Activated gamma-delta T cell treated with Interleukin-2 at 50 U/mL for 16 hours (primary cell): ENCODE data around the gene CEMIP2.
"Not testable (repeated sequence)": the region's sequence is repeated elsewhere in the genome, so short reads cannot be mapped to it uniquely, and the experiment has no call there.

Experiments used
- DNase-seq: peaks from one replicate; pipeline ENCODE4 v3.0.0-alpha.2; 2020

The CEMIP2 gene

DNA sequence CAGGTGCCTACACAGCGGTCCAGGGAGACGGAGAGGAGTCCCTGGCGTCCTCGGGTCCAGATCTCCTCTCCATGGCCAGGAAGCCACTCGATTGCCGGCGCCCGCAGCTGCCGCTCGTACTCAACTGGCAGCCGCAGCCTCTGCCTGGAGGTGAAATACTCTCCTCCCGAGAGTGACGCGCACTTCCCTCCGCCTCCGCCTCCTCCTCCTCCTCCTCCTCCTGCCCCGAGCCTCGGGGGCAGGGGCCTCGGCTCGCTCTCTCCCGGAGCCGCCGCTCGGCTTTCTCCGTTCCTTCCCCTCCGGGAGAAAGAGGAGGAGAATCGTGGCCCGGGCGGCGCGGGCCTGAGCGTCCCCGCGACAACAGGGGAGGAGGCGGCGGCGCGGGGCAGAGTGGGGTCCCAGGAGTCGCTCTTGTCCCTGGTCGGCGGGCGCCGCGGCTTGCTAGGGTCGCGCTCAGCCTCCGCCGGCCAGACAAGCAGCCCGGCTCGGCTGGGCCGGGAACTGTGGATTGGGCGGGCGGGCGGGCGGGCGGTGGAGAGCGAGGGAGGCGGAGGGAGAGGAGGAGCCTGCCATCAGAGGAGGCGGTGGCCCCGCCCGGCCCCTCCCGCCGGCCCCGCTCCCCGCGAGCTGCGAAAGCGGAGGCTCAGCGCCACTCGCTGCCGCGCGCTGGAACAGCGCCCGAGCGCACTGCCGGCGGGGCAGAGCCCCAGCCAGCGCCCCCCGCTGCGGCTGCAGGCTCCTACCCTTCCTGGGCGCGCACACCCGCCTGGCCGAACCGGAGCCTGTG lies at the start of gene CEMIP2:
Gene CEMIP2, minus strand, starts transcription at position 126 of the 787 bp plus-strand sequence. CDS start 18,140 bp downstream, outside the sequence.
- peak; percentile 85 for DNase-seq

DNA sequence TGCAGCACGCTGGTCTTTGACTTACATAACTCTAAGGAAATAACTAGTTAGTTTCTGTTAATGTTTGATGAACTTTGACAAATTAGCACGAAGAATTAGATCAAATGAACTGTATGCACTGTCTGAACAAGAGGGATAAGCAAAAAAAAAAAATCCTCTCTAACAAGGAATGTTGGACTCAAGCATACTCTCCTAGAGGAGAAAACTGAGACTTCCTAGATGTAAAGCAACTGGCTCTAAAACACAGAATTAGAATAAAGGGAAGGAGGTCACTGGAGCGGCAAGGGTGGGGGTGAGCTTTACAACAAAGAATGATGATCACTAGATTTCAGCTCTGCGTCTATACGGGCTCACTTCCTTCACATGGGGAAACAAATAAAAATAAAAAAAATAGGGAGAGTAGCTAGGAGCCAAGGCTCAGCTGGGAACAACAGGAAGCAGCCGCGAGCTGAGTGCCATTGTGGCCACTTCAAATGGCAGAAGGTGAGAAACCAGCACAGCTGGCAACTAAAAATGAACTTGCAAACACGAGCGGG lies 48.7 kb upstream of the CEMIP2 start:
- no peak for DNase-seq

DNA sequence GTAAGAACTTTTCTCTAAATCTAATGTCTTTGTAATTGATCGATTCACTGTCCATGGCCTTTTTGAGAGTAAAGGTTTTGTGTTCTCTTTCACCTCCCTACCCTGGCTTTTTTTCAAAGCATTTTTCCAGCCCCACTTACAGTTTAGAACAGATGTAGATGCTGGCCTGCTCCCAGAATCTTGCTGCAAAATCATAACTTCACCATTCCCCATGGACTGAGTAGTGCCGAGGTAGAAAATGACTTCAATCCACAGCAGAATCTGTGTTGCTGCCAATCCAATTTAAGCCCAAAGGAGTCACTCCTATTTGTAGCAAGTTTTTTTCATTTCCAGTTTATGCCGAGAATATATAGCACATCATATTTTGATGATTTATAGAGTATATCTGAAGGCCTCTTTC lies 46.5 kb upstream of the CEMIP2 start:
- no peak for DNase-seq

DNA sequence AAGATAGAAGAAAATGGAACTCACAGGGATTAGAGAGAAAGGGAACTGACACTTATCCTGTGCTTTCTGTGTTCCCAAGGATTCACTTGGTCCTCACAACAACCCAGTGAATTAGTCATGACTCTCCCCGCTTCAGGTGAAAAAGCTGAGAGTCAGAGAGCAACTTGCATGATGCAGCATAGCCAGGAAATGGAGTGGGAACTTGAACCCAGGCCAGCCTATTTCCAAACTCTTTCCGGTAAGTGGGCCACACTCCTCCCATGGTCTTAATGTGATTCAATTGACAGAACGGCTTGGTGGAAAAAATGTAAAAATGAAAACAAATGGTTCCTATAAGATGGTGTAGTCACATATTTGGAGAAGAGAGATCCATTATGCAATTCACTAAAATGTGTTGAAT lies 45.9 kb upstream of the CEMIP2 start:
- no peak for DNase-seq

DNA sequence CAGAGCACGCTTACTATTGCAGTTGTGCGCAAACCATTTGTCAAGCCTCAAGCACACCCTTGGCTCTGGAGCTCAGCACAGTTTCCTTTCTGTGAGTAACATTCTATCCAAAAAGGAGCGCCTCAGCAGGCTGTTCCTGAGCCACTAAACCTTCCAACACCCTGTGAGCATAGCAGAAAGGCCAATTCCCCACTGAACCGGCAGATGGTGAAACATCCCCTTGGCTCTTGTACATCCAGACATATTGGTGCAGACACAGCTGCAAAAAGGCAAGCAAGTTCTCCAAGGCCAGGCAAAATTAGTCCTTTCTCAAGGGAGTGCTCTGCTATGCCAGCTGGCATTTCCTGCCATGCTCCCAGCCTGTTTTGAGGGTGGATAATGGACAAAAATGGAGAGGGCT lies 44.1 kb upstream of the CEMIP2 start:
- DNase-seq, result no peak

GRCh38 chr9:71808068-71808467 lies 39.8 kb upstream of the CEMIP2 start:
- DNase-seq, result no peak

GRCh38 chr9:71806901-71807307 lies 38.6 kb upstream of the CEMIP2 start:
- peak; percentile 57 for DNase-seq

DNA sequence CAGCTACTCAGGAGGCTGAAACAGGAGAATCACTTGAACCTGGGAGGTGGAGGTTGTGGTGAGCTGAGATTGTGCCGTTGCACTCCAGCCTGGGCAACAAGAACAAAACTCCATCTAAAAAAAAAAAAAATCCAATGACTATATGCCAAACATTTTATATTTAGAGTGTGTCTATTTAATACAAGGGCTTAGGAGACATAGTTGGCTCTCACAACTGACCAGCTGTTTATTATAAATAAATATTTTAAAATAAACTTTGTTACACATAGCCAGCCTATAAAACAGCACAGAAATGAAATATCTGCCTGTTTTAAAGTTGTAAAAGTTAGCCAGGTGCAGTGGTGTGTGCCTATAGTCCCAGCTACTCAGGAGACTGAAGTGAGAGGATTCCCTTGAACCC lies 36.8 kb upstream of the CEMIP2 start:
- DNase-seq, result not testable (repeated sequence)

DNA sequence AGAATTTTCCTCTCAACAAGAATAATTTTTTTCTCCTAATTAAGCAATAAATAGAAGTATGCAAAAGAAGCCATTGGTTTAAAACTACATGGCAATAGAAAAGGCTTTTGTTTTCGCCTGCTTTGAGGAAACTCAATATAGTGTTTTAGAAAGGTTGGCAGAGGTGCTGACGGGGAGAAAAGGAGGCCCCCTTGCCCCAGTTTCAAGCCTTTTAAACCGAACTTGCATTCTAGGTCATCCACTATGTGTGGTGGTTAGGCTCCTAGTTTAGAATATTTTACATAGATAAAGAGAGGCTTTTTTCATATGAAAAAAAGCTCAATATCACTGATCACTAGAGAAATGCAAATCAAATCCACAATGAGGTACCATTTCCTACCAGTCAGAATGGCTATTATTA lies 33.5 kb upstream of the CEMIP2 start:
- DNase-seq, result no peak

DNA sequence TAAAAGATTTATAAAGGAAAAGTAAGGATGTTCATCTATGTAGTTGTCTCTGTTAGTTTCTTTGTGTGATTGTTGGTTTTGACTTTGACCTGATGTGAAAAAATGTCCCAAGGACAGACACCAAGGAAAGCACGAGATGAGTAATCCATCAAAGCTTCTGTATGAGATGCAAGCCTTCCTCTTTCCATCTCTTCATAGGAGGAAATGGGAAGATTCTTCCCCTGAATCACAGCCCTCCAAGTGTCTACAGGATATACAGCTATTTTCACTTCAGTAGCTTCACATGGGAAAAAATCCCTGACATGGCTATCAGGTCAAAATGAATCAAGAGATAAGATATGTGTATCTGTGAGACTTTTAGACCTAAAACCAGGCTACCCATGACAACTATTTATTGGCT lies 29.0 kb upstream of the CEMIP2 start:
- DNase-seq, result no peak

DNA sequence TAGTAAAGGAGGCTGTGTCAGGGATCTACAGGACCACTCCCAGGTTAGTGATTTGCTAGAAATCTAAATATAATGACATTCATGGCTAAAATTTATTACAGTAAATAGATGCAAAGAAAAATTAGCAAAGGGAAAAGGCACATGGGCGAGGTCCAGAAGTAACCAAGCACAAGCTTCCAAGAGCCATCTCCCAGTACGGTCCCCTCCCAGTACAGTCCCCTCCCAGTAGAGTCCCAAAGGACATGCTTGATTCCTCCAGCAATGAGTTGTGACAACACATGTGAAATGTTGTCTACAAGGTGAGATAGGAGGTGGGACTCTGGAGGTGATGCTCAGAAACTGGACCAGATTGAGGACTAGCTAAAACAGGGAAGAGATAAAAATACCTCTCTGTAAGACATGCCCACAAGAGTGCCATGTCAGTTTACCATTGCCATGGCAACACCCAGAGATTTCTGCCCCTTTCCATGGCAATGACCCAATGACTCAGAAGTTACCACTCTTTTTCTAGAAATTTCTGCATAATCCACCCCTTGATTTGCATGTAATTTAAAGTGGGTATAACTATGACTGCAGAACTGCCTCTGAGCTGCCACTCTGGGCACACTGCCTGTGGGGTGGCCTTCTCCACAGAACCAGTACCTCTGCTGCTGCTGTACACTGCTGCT lies 27.9 kb upstream of the CEMIP2 start:
- DNase-seq, result no peak

- no peak for DNase-seq
These were observed 26.9 kb upstream of the CEMIP2 start for GRCh38 chr9:71795097-71795813.

GRCh38 chr9:71793386-71794105 lies 25.2 kb upstream of the CEMIP2 start:
- no peak for DNase-seq

GRCh38 chr9:71791875-71792274 lies 23.6 kb upstream of the CEMIP2 start:
- DNase-seq, result no peak

DNA sequence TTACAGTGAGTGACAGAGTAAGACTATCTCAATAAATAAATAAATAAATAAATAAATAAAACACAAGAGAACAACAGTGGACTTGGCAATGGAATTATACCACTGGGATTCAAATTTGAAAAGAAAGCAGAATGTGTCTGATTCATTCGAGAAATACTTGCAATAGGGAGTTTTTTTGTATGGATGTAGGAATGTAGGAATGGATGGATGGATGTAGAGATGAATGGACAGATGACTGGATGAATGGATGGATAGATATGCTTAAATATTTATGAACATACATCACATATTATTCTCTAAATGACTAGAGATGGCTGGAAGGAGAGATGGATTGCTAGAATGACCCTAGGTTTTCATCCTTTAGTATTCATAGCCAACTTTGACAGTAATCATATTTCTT lies 22.0 kb upstream of the CEMIP2 start:
- no peak for DNase-seq

DNA sequence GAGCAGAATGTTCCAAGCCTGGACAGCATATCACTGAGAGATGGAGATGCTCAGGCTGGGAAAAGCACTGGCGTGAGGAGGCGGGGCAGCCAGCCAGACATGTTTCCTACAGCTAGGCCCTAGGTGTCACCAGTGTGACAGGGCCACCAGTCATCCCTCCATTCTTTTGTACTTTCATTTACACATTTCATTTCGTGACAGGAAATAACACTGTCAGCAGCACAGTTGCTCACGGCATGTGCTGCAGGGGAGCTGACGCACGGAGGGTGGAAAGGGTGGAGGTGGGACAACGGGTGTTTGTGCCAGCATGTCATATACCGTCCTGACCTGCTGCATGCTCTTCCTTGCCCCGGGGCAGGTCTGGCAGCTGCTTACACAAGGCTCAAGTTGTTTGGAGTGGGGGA lies 14.8 kb upstream of the CEMIP2 start:
- DNase-seq, result peak; percentile 81

- DNase-seq, result no peak
These were observed 13.1 kb upstream of the CEMIP2 start for GRCh38 chr9:71781391-71781790.

DNA sequence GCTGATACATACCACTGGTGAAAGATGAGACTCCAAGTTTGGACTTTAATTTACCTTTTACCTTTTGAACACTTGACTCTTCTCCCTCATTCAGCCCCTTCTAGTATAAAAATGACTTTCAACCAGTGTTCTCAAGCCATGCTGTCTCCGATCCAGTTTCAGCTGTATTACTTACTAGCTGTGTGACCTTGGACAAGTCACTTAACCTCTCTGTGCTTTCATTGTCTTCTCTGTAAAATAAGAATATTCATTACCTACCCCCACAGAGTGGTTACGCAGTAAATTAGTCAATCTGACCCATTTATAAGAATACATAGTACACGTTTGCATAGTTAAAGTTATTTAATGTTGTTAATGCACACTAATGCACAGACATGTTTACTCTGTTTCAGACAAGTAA lies 12.6 kb upstream of the CEMIP2 start:
- DNase-seq, result no peak

DNA sequence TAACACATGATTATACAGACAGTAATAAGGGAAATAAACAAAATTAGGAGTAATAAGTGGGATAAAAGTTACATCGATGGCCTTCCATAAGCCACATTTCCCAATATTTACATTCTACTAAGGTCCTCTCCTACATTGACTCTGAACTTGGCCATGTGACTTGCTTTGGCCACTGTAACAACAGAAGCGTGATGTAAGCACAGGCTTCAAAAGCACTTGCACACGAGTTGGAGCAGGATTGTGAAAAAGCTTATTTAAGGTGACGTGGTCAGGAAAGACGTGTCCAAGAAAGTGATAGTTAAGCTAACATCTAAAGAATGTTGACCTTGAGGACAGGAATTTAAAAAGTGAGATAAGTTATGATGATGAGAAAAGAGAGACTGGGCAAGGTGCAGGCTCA lies 9.8 kb upstream of the CEMIP2 start:
- no peak for DNase-seq

- DNase-seq, result no peak
These were observed 6.6 kb upstream of the CEMIP2 start for GRCh38 chr9:71774920-71775319.

DNA sequence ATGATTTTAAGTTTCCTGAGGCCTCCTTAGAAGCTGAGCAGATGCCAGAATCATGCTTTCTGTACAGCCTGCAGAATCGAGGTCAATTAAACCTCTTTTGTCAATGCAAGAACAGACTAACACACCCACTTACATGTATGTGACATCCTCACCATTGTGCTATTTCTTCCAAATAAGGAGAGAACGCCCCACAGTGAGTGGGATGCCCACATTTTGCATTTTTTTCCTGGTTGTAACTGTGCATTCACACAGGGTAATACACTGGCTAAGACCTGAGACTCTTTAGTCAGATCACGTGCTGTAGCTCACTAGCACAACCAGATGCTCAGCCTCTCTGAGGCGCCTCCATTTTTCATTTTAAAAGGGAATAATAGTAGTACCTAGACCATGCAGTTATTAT lies 4.4 kb upstream of the CEMIP2 start:
- no peak for DNase-seq

DNA sequence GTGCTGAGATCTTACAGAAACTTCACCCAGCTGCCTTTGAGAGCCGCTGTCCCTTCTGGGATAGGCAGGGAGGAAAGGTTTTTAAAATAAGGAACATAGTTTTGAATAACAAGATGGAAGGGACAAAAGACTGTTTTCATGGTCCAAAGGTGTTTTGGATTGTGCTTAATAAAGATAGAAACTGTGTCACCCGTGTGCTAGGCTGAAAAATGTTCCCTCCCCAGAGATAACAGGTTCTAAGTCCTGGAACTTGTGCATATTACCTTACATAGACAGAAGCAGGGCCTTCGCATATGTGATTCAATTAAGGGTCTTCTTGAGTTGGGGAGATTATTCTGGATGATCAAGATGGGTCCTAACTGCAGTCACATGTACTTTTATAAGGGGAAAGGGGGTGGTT lies 1.9 kb upstream of the CEMIP2 start:
- DNase-seq, result no peak
